Activated effector memory CD4-positive, alpha-beta T cell treated with anti-CD3 and anti-CD28 coated beads, Interleukin-2, amount 50 U/mL, for 16 hours (primary cell): ENCODE measurements around the gene NOL4L.
"Not testable (repeated sequence)": the region's sequence is repeated elsewhere in the genome, so short reads cannot be mapped to it uniquely, and the experiment has no call there.

Source experiments
- DNase-seq: peaks from one replicate; pipeline ENCODE4 v3.0.0-alpha.2; 2020

The NOL4L gene

GRCh38 chr20:32595143-32595542 is 10.0 kb upstream of the NOL4L start:
- DNase-seq = no peak

GRCh38 chr20:32594669-32595068 is 9.5 kb upstream of the NOL4L start:
- DNase-seq = not testable (repeated sequence)

GRCh38 chr20:32594204-32594603 is 9.1 kb upstream of the NOL4L start:
- DNase-seq = no peak

- not testable (repeated sequence) for DNase-seq
These were observed 7.5 kb upstream of the NOL4L start for GRCh38 chr20:32592616-32593015.

DNA sequence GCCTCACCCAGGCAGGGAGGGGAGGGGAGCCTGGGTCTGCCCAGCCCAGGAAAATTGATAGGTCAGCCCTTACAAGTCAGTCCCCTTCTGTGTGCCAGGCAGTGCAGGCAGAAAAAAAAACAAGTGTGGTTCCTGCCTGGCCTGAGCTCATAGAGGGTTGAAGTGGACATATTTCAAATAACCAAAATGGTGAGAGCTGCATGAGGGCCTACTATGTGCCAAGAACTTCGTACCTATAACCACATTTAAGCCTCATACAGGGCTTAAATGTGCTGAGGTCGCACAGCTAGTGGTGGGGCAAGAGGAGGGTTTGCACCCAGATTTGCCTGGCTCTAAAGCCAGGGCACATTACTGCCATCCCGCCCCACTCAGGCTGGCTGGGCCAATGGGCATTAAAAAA is 6.9 kb upstream of the NOL4L start:
- DNase-seq = no peak

DNA sequence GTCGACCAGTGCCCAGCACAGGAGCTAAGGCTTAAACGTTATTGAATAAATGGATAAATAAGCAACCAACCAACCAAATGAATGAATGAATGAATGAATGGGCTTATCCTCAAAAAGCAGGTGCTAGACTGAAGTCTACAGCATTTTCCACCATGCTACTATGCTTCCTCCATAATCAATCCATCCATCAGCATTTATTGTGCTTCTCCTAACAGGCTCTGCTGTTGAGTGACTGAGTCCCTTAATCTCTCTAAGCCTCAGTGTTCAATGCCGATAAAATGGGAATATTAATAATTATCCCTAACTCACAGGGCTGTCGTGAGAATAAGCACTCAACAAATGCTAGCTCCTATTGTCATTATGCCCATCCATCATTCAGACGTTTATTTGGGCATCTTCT is 4.6 kb upstream of the NOL4L start:
- DNase-seq = no peak

DNA sequence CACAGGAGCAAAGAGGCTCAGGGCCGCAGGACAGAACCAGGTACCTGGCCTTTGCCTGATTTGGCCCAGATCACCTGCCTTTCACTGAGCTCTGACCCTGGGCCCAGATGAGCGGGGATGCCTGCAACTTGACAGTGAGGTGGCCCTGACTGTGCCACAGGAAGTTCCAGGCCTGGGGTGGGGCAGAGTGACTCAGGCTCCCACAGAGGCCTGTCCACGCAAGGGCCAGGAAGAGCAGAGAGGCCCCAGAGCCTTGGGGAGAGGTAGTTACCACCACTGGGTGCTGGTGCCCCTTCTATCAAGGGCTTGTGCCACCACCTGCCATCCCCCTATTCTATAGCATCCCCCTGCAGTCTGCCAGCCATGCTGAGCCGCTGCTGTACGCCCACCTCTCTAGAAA is 4.1 kb upstream of the NOL4L start:
- DNase-seq = no peak

DNA sequence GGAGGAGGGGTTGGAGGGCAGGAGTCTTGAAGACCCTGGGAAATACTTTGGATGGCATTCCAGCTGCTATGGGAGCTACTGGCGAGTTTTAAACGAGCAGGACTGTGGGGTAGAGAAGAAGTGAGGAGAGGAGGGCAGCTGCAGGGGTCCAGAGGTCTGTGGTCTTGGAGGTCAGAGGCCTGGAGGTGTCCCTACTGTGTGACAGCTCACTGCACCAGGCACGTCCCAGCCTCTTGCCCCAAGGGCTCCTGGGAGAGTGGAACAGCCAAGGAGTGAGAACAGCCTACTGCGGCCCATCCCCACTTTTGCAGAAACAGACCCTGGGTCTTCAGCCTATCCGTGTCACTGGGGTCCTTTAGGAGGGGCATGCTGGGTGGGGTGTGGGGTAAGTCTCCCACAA is 2.9 kb upstream of the NOL4L start:
- no peak for DNase-seq

DNA sequence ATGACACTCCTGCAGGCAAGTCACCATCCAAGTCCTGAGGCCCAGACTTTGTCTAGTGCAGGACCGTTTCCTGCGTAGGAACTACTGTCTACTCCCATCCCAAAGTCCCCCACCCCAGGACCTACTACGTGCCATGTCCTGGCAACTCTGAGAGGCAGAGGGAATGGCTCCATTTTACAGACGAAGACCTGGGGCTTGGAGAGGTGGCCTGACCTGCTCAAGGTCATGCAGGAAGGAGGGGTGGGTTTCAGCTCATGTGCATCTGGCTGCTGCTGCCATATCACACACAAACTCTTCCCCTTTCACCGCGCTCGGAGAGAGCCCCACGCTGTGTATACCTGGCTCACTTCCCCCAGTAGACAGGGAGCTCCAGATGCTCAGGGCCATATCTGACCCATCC is 1.2 kb upstream of the NOL4L start:
- no peak for DNase-seq

DNA sequence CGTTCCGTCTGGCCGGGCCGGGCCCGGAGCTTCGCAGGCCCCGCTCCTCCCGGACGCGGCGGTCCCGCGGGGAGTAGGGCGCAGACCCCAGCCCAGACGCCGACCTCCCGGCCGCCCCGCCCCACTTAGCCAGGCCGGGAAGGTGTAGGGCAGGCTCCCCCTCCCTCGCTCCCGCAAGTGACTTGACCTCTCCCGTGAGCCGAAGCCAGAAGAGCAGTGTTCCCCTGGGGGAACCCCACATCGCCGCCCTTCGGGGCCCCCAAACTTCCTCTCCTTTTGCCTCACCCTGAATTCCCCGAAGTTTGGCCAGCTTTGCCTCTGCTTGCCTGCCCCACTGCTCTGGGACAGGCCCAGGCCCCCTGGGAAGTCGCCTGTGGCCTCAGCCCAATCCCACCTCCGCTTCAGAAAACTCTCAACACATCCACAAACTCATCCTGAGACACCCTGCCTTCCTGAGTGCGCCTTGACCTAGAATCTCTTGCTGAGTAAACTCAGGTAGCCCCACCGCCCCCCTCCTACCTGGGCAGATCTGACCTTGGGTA is 524 bp upstream of the NOL4L start:
- DNase-seq = peak; percentile 68

DNA sequence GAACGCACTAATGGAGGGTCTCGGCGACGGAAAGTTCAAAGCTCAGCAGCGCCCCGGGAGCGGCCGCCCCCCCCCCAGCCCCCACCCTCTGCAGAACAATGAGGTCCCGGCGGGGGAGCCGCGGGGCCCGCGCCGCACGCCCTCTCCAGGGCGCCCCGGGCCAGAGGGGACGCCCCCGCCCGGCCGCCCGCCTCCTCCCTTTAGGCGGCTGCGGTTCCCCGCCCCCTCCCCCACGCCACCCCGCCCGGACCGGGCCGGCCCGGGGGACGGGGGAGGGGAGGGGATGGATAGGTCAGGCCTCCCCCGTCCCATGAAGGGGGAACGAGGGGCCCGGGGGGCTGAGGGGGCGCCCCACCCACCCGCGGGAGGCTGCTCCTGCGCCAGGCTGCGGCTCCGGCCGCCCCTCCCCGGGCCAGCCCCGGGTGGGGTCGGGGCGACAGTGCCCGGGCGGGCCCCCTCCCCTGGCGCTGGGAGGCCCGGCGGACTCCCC is 1.5 kb downstream of the NOL4L start:
- peak; percentile 69 for DNase-seq

GRCh38 chr20:32582659-32583580 is 2.2 kb downstream of the NOL4L start:
- peak; percentile 74 for DNase-seq

GRCh38 chr20:32581839-32582658 is 3.1 kb downstream of the NOL4L start:
- DNase-seq = no peak

DNA sequence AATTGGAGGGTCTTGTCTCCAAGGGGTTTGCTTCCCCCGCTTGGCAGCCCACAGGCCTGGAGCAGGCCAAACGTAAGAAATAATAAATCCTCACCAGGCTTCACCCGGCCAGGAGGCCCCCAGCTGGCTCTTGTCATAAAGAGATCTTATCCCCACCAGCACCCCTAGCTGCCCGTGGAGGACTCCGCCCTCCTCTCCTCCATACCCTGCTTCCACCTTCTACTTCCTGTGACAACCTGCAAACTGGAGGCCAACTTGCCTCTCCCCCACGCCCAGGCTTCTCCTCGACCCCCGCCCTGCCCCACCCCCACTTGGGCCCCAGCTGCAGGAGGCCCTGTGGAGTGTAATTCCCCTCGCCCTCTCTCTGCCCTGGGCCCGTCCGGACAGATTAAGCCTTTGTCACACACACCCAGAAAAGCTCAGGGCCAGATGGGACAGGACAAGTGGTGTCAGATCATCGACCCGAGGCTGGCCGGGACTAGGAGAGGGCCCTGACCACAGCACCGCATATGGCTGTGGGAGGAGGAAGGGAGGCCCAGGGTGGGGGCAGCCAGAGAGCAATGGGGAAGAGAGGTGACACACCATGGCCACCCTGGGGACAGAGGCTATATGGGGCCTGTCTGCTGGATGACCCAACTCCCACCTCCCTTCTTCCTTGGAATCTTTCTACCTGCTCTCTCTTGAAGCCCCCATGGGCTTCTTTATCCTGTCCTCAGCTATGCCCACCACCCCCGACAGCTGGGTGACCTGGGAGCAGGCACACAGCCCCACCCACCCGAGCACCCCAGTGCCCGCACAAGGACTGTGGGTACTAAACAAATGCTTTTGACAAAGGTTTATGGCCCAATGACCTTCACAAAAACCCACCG is 3.9 kb downstream of the NOL4L start:
- peak; percentile 68 for DNase-seq

DNA sequence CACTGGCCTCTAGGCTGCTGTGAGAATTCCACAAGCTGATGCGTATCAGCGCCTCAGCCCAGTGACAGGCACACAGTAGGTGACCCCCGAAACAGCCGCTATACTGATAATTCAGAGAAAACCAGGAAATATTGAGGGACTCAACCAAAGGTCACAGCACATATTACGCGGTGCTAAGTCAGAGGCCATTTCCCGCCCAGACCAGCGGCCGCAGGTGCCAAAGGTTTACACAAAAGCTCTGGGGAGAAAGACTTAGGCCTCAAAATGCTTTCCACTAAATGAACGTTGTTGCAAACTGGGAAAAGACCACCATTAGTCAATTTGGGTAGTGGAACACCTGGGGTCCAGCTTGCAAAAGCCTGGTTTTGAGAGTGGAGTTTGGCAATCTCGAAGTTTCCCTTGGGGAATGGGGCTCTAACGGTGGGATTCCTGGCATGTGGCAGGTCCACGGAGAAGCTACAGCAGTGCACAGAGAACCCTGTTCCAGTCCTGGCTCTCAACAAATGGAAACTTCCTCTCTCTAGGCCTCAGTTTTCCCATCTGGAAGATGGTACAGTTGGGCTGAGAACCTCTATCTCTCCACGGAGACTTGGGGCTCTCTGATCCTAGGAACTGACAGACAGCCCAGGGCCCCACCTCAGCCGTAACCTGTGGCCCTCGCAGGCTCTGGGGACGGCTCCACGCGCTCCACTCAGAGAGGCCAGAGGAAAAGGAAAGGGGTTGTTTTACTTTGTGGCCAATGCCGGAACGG is 4.7 kb downstream of the NOL4L start:
- DNase-seq = no peak

DNA sequence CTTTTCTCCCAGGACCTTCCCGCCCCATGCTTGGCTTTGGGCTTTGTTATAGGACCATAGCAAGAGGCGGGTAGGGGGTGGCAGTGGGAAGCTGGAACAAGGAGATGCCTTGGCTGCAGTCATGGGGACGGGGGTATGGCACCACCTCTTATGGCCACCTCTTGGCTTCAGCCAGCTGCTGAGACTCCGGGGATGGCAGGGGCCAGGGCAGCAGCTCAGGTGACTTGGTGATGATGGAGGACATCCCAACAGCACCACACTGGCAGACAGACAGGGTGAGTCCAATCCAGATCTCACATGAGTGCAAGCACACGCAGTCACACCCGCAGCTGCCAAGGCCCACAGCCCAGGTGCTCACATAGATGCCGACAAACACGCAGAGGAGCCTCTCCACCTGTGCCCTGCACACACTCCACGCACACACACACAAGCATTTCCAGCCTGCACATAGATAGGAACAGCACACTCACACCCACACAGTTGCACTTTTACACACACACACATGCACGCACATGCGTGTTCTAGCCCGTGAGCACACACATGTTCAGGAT is 6.2 kb downstream of the NOL4L start:
- DNase-seq = no peak

DNA sequence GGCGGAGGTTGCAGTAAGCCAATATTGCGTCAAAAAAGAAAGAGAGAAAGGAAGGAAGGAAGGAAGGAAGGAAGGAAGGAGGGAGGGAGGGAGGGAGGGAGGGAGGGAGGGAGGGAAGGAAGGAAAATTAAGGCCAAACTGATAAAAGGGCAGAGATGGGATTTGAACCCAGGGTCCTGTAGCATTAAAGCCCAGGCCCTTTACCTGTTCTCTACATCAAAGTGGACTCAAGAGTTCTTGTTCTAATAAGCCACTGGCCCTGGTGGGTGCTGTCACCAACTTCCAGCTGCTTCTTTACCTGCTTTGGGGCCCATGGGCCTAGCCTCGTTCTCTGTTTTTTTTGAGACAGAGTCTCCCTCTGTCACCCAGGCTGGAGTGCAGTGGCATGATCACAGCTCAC is 7.1 kb downstream of the NOL4L start:
- not testable (repeated sequence) for DNase-seq

DNA sequence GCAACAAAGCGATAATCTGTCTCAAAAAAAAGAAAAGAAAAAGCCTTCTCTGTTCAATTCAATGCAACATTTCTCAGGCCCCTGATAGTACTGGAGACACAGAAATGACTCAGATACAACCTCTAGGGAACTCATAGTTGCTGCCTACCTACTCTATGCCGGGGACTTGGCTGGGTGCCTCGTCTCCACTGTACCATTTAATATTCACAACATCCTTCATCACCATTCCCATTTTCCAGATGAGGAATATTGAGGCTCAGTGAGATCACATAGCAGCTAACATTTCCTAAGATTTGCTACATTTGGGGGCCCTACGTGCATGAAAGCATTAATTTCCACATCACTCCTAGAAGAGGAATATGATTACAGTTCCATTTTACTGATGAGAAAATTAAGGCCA is 7.5 kb downstream of the NOL4L start:
- DNase-seq = no peak

DNA sequence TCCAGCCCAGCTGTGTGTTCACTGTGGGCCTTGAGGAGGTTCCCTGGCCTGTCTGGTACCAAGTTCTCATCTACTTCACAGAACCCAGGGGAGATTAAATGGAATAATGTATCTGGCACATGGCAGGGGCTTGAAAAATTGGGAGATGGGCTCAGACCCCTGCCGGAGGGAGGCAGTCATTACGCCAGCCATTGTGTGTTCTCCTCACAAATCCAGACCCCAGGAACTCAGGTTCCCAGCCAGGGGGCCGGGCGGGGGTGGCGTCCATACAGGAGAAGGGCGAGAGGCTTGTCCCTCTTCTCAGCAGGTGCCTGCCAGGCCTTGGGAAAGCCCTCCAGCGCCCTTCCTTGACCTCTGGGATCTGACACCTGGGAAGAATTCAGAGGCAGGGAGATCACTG is 8.1 kb downstream of the NOL4L start:
- no peak for DNase-seq

DNA sequence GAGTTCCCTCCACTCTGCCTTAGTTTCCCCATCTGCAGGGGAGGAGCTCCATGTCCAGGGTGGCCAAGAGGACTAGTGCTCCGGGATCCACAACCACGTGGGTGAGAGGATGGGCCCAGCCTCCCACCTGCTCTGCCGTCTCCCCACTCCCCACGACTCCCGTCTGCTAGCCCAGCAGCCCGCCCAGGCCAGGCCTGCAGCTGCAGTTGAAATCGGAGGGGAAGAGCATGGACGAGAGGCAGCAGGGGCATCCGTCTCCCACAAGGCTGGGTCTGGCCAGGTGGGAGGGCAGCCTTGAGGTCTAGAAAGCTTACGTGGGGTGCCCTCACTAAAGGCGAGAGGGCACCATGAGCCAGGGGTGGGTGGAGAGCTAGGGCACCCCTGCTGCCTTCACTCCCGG is 8.6 kb downstream of the NOL4L start:
- no peak for DNase-seq

- no peak for DNase-seq
These were observed 9.3 kb downstream of the NOL4L start for GRCh38 chr20:32575805-32576204.

- DNase-seq = no peak
These were observed 9.9 kb downstream of the NOL4L start for GRCh38 chr20:32575227-32575581.
